SH-SY5Y (cell line): ENCODE data around the gene TRIO.

Experiments used
- GATA2 ChIP-seq: IDR thresholded peaks from 2 replicates; pipeline ENCODE4 v1.6.1; 2011; ENCODE audit warnings: mild to moderate bottlenecking, low read depth, low read length
- GATA3 ChIP-seq: IDR thresholded peaks from 2 replicates; pipeline ENCODE4 v1.6.1; 2011; ENCODE audit warnings: low read depth, mild to moderate bottlenecking, low read length, moderate library complexity

- TF ChIP-seq GATA2 (no peak), GATA3 (no peak)
These were observed 347.2 kb downstream of the TRIO start for GRCh38 chr5:14490309-14490711.
